SK-N-SH treated with all-trans-retinoic acid at 6 μM for 48 hours (cell line): ENCODE results near the gene DIAPH1.
A peak's percentile ranks its signal among the peaks of the same experiment; 100 is the strongest.

Source experiments
- ATAC-seq: fragments of 200-7000 bp; cut with Tn5 transposase; 3 replicates; pipeline ENCODE4 v1.9.1; 2020; ENCODE audit warnings: mild to moderate bottlenecking, moderate library complexity
- ARNTL ChIP-seq: fragments of 450-650 bp; formaldehyde crosslinking; IDR thresholded peaks from 2 replicates; pipeline ENCODE4 v1.5.0; 2020; ENCODE audit warnings: low read depth, mild to moderate bottlenecking, moderate library complexity, borderline replicate concordance
- BACH2 ChIP-seq: fragments of 250-450 bp; sonication (Bioruptor Pico); IDR thresholded peaks from 2 replicates; pipeline ENCODE4 v1.9.0; 2021; ENCODE audit warnings: mild to moderate bottlenecking, borderline replicate concordance
- CREB5 ChIP-seq: fragments of 250-450 bp; sonication (Bioruptor Pico); IDR thresholded peaks from 2 replicates; pipeline ENCODE4 v1.5.1; 2020; ENCODE audit warnings: low read depth, mild to moderate bottlenecking, moderate library complexity
- ISL1 ChIP-seq: fragments of 250-450 bp; sonication (Bioruptor Pico); IDR thresholded peaks from 2 replicates; pipeline ENCODE4 v2.1.2; 2022; ENCODE audit warnings: mild to moderate bottlenecking, moderate library complexity
- OSR1 ChIP-seq: fragments of 250-450 bp; sonication (Bioruptor Pico); IDR thresholded peaks from 2 replicates; pipeline ENCODE4 v1.8.0; 2022; ENCODE audit warnings: moderate library complexity, mild to moderate bottlenecking, inconsistent platforms
- PPARA ChIP-seq: fragments of 250-450 bp; sonication (Bioruptor Pico); IDR thresholded peaks from 2 replicates; pipeline ENCODE4 v1.5.0; 2020; ENCODE audit warnings: mild to moderate bottlenecking, borderline replicate concordance
- SNAI2 ChIP-seq: fragments of 250-450 bp; sonication (Bioruptor Pico); IDR thresholded peaks from 2 replicates; pipeline ENCODE4 v1.5.0; 2020; ENCODE audit warnings: mild to moderate bottlenecking, moderate library complexity
- TCF4 ChIP-seq: fragments of 250-450 bp; sonication (Bioruptor Pico); IDR thresholded peaks from 2 replicates; pipeline ENCODE4 v1.8.0; 2021; ENCODE audit warnings: mild to moderate bottlenecking, moderate library complexity, borderline replicate concordance
- TOX ChIP-seq: fragments of 250-450 bp; sonication (Bioruptor Pico); IDR thresholded peaks from 2 replicates; pipeline ENCODE4 v1.8.0; 2021; ENCODE audit warnings: mild to moderate bottlenecking, moderate library complexity, borderline replicate concordance
- ZC3H10 ChIP-seq: fragments of 250-450 bp; sonication (Bioruptor Pico); IDR thresholded peaks from 2 replicates; pipeline ENCODE4 v1.5.1; 2021; ENCODE audit warnings: mild to moderate bottlenecking, moderate library complexity
- ZFP3 ChIP-seq: fragments of 250-450 bp; sonication (Bioruptor Pico); IDR thresholded peaks from 2 replicates; pipeline ENCODE4 v1.5.0; 2020; ENCODE audit warnings: mild to moderate bottlenecking, moderate library complexity
- ZFP30 ChIP-seq: fragments of 450-650 bp; formaldehyde crosslinking; IDR thresholded peaks from 2 replicates; pipeline ENCODE4 v1.5.0; 2022; ENCODE audit warnings: mild to moderate bottlenecking, moderate library complexity
- ZNF8 ChIP-seq: fragments of 450-650 bp; formaldehyde crosslinking; IDR thresholded peaks from 2 replicates; pipeline ENCODE4 v1.5.0; 2020; ENCODE audit warnings: mild to moderate bottlenecking, moderate library complexity
- TF ChIP-seq, protein P1 (sequence below): fragments of 250-450 bp; sonication (Bioruptor Pico); IDR thresholded peaks from 2 replicates; pipeline ENCODE4 v1.5.1; 2021; ENCODE audit warnings: mild to moderate bottlenecking, moderate library complexity
- TF ChIP-seq, protein P2 (sequence below): fragments of 250-450 bp; sonication (Bioruptor Pico); IDR thresholded peaks from 2 replicates; pipeline ENCODE4 v1.8.0; 2020; ENCODE audit warnings: mild to moderate bottlenecking, moderate library complexity, borderline replicate concordance
- TF ChIP-seq, protein P3 (sequence below): fragments of 250-450 bp; sonication (Bioruptor Pico); IDR thresholded peaks from 2 replicates; pipeline ENCODE4 v1.5.0; 2020; ENCODE audit warnings: mild to moderate bottlenecking, moderate library complexity
- TF ChIP-seq, protein P4 (sequence below): fragments of 250-450 bp; sonication (Bioruptor Pico); IDR thresholded peaks from 2 replicates; pipeline ENCODE4 v1.8.0; 2021; ENCODE audit warnings: low read depth, mild to moderate bottlenecking, moderate library complexity, borderline replicate concordance

The DIAPH1 gene

DNA sequence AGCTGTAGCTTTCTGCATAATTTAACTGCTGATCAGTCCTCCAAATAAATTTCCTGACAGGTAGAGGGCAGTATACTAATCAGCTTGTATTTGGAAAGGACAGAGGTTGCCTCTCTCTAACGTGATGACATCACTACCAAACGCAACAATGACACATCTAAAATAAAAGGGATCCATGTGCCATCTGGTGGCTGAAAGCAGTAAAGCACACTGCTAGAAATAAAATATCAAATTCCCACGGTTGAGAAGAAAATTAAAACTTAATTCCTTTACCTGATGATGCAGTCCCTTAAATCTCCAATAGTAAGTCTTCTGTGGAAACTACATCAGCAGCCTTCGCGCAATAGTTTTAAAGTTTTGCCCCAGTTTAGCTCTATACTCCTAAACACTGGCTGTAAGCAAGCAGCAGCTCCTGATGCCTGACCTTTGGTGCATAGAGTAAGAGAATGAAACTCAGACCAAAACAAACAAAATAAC is 54.5 kb downstream of the DIAPH1 start:
- TF ChIP-seq, protein P1, sequence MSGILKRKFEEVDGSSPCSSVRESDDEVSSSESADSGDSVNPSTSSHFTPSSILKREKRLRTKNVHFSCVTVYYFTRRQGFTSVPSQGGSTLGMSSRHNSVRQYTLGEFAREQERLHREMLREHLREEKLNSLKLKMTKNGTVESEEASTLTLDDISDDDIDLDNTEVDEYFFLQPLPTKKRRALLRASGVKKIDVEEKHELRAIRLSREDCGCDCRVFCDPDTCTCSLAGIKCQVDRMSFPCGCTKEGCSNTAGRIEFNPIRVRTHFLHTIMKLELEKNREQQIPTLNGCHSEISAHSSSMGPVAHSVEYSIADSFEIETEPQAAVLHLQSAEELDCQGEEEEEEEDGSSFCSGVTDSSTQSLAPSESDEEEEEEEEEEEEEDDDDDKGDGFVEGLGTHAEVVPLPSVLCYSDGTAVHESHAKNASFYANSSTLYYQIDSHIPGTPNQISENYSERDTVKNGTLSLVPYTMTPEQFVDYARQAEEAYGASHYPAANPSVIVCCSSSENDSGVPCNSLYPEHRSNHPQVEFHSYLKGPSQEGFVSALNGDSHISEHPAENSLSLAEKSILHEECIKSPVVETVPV = no peak
- TF ChIP-seq OSR1 (no peak), SNAI2 (no peak), BACH2 (CRISPR knock-in tag) (no peak), ARNTL (CRISPR knock-in tag) (no peak)
- TF ChIP-seq, protein P2, sequence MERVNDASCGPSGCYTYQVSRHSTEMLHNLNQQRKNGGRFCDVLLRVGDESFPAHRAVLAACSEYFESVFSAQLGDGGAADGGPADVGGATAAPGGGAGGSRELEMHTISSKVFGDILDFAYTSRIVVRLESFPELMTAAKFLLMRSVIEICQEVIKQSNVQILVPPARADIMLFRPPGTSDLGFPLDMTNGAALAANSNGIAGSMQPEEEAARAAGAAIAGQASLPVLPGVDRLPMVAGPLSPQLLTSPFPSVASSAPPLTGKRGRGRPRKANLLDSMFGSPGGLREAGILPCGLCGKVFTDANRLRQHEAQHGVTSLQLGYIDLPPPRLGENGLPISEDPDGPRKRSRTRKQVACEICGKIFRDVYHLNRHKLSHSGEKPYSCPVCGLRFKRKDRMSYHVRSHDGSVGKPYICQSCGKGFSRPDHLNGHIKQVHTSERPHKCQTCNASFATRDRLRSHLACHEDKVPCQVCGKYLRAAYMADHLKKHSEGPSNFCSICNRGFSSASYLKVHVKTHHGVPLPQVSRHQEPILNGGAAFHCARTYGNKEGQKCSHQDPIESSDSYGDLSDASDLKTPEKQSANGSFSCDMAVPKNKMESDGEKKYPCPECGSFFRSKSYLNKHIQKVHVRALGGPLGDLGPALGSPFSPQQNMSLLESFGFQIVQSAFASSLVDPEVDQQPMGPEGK (CRISPR knock-in tag) = no peak
- peak; percentile 79 for ATAC-seq

- TF ChIP-seq ZFP30 (CRISPR knock-in tag) (no peak), ZNF8 (no peak), ZC3H10 (no peak), OSR1 (no peak), TOX (CRISPR knock-in tag) (no peak), ARNTL (CRISPR knock-in tag) (no peak), ZFP3 (CRISPR knock-in tag) (no peak), BACH2 (CRISPR knock-in tag) (no peak), CREB5 (no peak), TCF4 (CRISPR knock-in tag) (peak; percentile 86), PPARA (no peak), ISL1 (CRISPR knock-in tag) (no peak)
- TF ChIP-seq, protein P3, sequence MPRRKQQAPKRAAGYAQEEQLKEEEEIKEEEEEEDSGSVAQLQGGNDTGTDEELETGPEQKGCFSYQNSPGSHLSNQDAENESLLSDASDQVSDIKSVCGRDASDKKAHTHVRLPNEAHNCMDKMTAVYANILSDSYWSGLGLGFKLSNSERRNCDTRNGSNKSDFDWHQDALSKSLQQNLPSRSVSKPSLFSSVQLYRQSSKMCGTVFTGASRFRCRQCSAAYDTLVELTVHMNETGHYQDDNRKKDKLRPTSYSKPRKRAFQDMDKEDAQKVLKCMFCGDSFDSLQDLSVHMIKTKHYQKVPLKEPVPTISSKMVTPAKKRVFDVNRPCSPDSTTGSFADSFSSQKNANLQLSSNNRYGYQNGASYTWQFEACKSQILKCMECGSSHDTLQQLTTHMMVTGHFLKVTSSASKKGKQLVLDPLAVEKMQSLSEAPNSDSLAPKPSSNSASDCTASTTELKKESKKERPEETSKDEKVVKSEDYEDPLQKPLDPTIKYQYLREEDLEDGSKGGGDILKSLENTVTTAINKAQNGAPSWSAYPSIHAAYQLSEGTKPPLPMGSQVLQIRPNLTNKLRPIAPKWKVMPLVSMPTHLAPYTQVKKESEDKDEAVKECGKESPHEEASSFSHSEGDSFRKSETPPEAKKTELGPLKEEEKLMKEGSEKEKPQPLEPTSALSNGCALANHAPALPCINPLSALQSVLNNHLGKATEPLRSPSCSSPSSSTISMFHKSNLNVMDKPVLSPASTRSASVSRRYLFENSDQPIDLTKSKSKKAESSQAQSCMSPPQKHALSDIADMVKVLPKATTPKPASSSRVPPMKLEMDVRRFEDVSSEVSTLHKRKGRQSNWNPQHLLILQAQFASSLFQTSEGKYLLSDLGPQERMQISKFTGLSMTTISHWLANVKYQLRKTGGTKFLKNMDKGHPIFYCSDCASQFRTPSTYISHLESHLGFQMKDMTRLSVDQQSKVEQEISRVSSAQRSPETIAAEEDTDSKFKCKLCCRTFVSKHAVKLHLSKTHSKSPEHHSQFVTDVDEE (CRISPR knock-in tag) = peak; percentile 37; the same call in 1 of the 2 replicates
- TF ChIP-seq, protein P1 = no peak
- TF ChIP-seq, protein P4, sequence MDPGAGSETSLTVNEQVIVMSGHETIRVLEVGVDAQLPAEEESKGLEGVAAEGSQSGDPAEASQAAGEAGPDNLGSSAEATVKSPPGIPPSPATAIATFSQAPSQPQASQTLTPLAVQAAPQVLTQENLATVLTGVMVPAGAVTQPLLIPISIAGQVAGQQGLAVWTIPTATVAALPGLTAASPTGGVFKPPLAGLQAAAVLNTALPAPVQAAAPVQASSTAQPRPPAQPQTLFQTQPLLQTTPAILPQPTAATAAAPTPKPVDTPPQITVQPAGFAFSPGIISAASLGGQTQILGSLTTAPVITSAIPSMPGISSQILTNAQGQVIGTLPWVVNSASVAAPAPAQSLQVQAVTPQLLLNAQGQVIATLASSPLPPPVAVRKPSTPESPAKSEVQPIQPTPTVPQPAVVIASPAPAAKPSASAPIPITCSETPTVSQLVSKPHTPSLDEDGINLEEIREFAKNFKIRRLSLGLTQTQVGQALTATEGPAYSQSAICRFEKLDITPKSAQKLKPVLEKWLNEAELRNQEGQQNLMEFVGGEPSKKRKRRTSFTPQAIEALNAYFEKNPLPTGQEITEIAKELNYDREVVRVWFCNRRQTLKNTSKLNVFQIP (CRISPR knock-in tag) = no peak
- TF ChIP-seq, protein P2 (CRISPR knock-in tag) = 0 out of 2 replicates have a peak, but pooled peaks have one; percentile 60
- ATAC-seq = peak; percentile 65
These were observed 57.9 kb downstream of the DIAPH1 start for GRCh38 chr5:141560725-141561483.
